A673 (cell line): ENCODE results near the gene RCC2.

Source experiments
- CTCF ChIP-seq: fragments of 300-800, 200-600 bp; sonication (generic); conservative IDR thresholded peaks from 2 replicates; pipeline ENCODE4 v1.5.1; 2017; ENCODE audit warnings: low read depth, mild to moderate bottlenecking, antibody characterized with exemption, low read length, moderate library complexity, mixed read lengths
- EZH2 ChIP-seq: fragments of 200-600 bp; sonication (generic); IDR thresholded peaks from 2 replicates; pipeline ENCODE4 v1.6.1; 2017; ENCODE audit warnings: borderline replicate concordance, low read depth, mild to moderate bottlenecking, mixed read lengths, antibody characterized with exemption, low read length; ENCODE audit not compliant: poor library complexity, severe bottlenecking

- TF ChIP-seq EZH2 (no peak), CTCF (no peak)
Measured at GRCh38 chr1:17429183-17429582, 10.3 kb downstream of the RCC2 start.
